Left ventricle myocardium inferior (tissue), 1 donor: ENCODE results near the gene RBBP8NL. TPM values are rescaled to one million over a fixed set of nuclear protein-coding genes. Genes with fewer than 3 reads are reported as not detected.

Experiments used
- DNase-seq: peaks from one replicate; pipeline ENCODE4 v3.0.0-alpha.2; 2020
- H3K27ac ChIP-seq: fragments of 200-600 bp; replicated peaks from 2 replicates; pipeline ENCODE4 v1.8.0; 2021
- H3K27me3 ChIP-seq: fragments of 200-600 bp; 2 replicates; pipeline ENCODE4 v1.8.0; 2021; ENCODE audit warnings: low read depth
- H3K36me3 ChIP-seq: fragments of 200-600 bp; 2 replicates; pipeline ENCODE4 v1.8.0; 2021
- H3K4me1 ChIP-seq: fragments of 200-600 bp; 2 replicates; pipeline ENCODE4 v1.8.0; 2021
- H3K4me3 ChIP-seq: fragments of 200-600 bp; 2 replicates; pipeline ENCODE4 v1.8.0; 2021; ENCODE audit warnings: mild to moderate bottlenecking, moderate library complexity
- H3K9me3 ChIP-seq: fragments of 200-600 bp; replicated peaks from 2 replicates; pipeline ENCODE4 v1.8.0; 2021
- intact Hi-C: fragments of 100-400 bp; cut with micrococcal nuclease; formaldehyde crosslinking; loops from one replicate; pipeline ENCODE4 v1.11.0; 2022
- total RNA-seq: library from RNA; stranded (reverse); fragmentation: NEBNext Ultra II Directional; extraction: Animal tissue kit (Norgen Biotek cat#: 25700); gene quantifications from one replicate; pipeline ENCODE4 v1.2.1, GENCODE V29; 2021
- TF ChIP-seq, protein P1 (sequence below): fragments of 200-600 bp; IDR thresholded peaks from 2 replicates; pipeline ENCODE4 v1.8.0; 2021; ENCODE audit warnings: antibody characterized with exemption, mild to moderate bottlenecking, borderline replicate concordance
- donor health status: DM: no; HTN: yes; CAD: no; lungs with severe emphysema.

Gene RBBP8NL
- total RNA-seq, 1 donor from 2014 or later = not detected

DNA sequence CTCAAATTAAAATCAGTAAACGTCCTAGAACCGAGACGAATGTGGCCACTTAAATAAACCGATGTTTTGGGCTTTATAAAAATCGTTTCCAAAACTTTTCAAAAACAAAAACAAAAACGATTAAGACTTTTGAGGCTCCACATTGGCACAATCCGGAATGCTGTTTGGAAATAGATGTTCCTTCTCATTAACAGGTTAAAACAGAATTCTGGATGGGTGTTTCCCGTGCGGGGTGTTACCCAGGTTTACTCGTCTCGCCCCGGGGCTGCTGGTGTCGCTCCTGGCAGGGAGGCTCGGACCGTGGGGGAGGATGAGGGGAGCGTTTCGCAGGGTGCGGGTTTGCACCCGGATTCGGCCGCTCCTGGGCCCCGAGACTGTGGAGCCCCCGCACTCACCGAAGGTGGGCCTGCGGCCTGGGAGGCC is 47.3 kb upstream of the RBBP8NL start:
- intact Hi-C loops = no loop called here
- TF ChIP-seq, protein P1, sequence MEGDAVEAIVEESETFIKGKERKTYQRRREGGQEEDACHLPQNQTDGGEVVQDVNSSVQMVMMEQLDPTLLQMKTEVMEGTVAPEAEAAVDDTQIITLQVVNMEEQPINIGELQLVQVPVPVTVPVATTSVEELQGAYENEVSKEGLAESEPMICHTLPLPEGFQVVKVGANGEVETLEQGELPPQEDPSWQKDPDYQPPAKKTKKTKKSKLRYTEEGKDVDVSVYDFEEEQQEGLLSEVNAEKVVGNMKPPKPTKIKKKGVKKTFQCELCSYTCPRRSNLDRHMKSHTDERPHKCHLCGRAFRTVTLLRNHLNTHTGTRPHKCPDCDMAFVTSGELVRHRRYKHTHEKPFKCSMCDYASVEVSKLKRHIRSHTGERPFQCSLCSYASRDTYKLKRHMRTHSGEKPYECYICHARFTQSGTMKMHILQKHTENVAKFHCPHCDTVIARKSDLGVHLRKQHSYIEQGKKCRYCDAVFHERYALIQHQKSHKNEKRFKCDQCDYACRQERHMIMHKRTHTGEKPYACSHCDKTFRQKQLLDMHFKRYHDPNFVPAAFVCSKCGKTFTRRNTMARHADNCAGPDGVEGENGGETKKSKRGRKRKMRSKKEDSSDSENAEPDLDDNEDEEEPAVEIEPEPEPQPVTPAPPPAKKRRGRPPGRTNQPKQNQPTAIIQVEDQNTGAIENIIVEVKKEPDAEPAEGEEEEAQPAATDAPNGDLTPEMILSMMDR = no peak
- Histone ChIP-seq H3K4me1 (peaks cover 26% of the 10 kb centered on the region), H3K36me3 (no peaks in the 10 kb centered on the region), H3K27ac (no peak overlapping the region), H3K4me3 (peak overlapping the region; percentile 63), H3K9me3 (no peaks in the 10 kb centered on the region), H3K27me3 (peaks cover 93% of the 10 kb centered on the region)
- no peak for DNase-seq

GRCh38 chr20:62473717-62474603 is 46.6 kb upstream of the RBBP8NL start:
- intact Hi-C loops = no loop called here
- Histone ChIP-seq H3K4me3 (peak overlapping the region; percentile 63), H3K9me3 (no peaks in the 10 kb centered on the region), H3K4me1 (peaks cover 26% of the 10 kb centered on the region), H3K27ac (no peak overlapping the region), H3K27me3 (peaks cover 92% of the 10 kb centered on the region), H3K36me3 (no peaks in the 10 kb centered on the region)
- TF ChIP-seq, protein P1 = no peak
- DNase-seq = no peak

- DNase-seq = no peak
- Histone ChIP-seq H3K27me3 (peaks cover 91% of the 10 kb centered on the region), H3K4me3 (no peak overlapping the region), H3K36me3 (no peaks in the 10 kb centered on the region), H3K27ac (no peak overlapping the region), H3K4me1 (peaks cover 26% of the 10 kb centered on the region), H3K9me3 (no peaks in the 10 kb centered on the region)
- intact Hi-C loops = no loop called here
- TF ChIP-seq, protein P1 = no peak
Observed at GRCh38 chr20:62472941-62473585, 45.7 kb upstream of the RBBP8NL start.

GRCh38 chr20:62472138-62472940 is 45.0 kb upstream of the RBBP8NL start:
- TF ChIP-seq, protein P1 = no peak
- no peak overlapping the region for H3K27ac ChIP-seq
- H3K9me3 ChIP-seq = no peaks in the 10 kb centered on the region
- H3K36me3 ChIP-seq = no peaks in the 10 kb centered on the region
- H3K4me1 ChIP-seq = peaks cover 26% of the 10 kb centered on the region
- no peak for DNase-seq
- intact Hi-C loops = no loop called here
- H3K4me3 ChIP-seq = no peak overlapping the region
- H3K27me3 ChIP-seq = peaks cover 87% of the 10 kb centered on the region

- Histone ChIP-seq H3K27ac (no peak overlapping the region), H3K36me3 (no peaks in the 10 kb centered on the region), H3K27me3 (peaks cover 78% of the 10 kb centered on the region), H3K4me1 (peaks cover 15% of the 10 kb centered on the region), H3K9me3 (no peaks in the 10 kb centered on the region), H3K4me3 (no peak overlapping the region)
- DNase-seq = no peak
- intact Hi-C loops = no loop called here
- TF ChIP-seq, protein P1 = no peak
Observed at GRCh38 chr20:62470459-62470858, 43.1 kb upstream of the RBBP8NL start.
